Fibroblast of mammary gland (primary cell): ENCODE results near the gene SPRN.
A peak's percentile ranks its signal among the peaks of the same experiment; 100 is the strongest.
"Not testable (repeated sequence)": the region's sequence is repeated elsewhere in the genome, so short reads cannot be mapped to it uniquely, and the experiment has no call there.

Experiments
- DNase-seq: peaks from one replicate; pipeline ENCODE4 v3.0.0-alpha.2; 2010; ENCODE audit warnings: low read depth
- H3K4me3 ChIP-seq: 2 replicates; pipeline ENCODE4 v1.5.1; 2011; ENCODE audit warnings: low read depth, mild to moderate bottlenecking, low read length, moderate library complexity; ENCODE audit not compliant: control insufficient read depth
- TF ChIP-seq, protein P1 (sequence below): conservative IDR thresholded peaks from 2 replicates; pipeline ENCODE4 v1.5.1; 2011; ENCODE audit warnings: low read depth, low read length, inconsistent platforms; ENCODE audit not compliant: control insufficient read depth, insufficient read depth

The SPRN gene

DNA sequence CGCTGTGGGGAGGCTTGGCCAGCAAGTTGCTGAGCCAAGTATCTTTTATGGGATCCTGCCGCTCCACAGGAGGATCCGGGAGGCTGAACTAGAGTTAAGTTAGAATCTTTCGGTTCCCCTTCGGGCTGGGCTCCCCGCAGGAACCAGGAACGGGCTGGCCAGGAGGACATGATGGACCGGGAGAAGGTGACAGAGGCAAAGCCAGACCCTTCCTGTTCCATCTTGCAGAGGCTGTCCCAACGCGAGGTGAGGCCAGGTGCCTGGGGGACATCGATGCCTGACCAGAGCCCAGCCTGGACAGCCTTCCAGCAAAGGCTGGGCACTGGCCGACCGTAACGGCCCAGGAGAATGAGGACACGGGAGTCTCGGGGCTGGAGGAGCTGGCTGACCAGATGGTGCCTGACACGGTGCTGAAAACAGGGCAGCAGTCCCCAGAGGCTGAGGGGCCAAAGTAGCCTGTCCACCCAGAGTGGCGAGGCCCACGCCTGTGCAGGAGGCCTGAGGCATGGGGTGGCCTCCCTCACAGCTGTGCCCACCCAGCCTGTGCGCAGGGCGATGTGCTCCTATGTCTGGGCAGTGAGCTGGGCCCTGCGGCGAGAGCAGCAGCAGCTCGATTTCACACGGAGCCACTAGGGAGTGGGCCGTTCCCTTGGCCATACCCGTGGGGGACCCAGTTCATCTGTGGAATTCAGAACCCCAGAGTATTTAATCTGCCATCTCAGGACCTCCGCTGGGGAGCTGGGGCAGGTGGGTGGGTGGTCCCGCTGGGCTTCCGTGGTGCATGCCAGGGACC, 47.2 kb downstream of the SPRN start:
- TF ChIP-seq, protein P1, sequence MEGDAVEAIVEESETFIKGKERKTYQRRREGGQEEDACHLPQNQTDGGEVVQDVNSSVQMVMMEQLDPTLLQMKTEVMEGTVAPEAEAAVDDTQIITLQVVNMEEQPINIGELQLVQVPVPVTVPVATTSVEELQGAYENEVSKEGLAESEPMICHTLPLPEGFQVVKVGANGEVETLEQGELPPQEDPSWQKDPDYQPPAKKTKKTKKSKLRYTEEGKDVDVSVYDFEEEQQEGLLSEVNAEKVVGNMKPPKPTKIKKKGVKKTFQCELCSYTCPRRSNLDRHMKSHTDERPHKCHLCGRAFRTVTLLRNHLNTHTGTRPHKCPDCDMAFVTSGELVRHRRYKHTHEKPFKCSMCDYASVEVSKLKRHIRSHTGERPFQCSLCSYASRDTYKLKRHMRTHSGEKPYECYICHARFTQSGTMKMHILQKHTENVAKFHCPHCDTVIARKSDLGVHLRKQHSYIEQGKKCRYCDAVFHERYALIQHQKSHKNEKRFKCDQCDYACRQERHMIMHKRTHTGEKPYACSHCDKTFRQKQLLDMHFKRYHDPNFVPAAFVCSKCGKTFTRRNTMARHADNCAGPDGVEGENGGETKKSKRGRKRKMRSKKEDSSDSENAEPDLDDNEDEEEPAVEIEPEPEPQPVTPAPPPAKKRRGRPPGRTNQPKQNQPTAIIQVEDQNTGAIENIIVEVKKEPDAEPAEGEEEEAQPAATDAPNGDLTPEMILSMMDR: no peak

DNA sequence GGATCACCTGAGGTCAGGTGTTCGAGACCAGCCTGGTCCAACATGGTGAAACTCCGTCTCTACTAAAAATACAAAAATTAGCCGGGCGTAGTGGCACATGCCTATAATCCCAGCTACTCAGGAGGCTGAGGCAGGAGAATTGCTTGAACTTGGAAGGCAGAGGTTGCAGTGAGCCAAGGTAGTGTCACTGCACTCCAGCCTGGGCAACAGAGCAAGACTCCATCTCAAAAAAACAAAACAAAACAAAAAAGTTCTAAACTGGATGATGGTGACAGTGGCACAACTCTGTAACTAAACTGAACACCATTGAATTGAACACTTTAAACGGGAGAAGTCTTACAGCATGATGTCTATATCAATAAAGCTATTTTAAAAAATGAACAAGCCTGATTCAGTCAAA, 48.2 kb downstream of the SPRN start:
- not testable (repeated sequence) for DNase-seq, H3K4me3 ChIP-seq

More for the DNA sequence above, 47.2 kb downstream of the SPRN start:
- no peak for DNase-seq
- no peak overlapping the region for H3K4me3 ChIP-seq

DNA sequence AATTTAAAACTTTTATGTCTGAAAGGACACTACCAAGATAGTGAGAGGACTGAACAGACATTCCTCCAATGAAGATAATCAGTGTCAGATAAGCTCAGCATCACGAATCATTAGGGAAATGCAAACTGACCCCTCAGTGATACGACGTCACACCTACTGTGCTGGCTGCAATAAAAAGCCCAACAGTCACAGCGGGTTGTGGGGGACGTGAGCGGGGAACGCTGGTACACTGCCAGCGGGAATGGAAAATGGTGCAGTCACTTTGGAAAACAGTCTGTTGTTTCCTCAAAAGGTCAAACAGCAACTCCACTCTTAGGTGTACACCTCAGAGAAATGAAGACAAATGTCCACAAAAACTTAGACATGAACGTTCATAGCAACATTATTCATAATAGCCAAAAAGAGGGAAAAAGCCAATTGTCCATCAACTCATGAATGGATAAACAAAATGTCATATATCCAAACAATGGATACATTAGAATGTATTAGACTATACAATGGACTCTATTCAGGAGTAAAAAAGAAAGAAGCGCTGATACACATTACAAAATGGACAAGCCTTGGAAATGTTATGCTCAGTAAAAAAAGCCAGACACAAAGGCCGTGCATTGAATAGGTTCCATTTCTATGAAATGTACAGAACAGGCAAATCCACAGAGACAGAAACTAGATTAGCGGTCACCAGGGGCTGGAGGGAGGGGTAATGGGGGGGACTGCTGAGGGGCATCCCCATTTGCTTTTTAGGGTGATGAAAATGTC, 48.9 kb downstream of the SPRN start:
- DNase-seq: no peak
- no peak overlapping the region for H3K4me3 ChIP-seq
- TF ChIP-seq, protein P1: no peak

DNA sequence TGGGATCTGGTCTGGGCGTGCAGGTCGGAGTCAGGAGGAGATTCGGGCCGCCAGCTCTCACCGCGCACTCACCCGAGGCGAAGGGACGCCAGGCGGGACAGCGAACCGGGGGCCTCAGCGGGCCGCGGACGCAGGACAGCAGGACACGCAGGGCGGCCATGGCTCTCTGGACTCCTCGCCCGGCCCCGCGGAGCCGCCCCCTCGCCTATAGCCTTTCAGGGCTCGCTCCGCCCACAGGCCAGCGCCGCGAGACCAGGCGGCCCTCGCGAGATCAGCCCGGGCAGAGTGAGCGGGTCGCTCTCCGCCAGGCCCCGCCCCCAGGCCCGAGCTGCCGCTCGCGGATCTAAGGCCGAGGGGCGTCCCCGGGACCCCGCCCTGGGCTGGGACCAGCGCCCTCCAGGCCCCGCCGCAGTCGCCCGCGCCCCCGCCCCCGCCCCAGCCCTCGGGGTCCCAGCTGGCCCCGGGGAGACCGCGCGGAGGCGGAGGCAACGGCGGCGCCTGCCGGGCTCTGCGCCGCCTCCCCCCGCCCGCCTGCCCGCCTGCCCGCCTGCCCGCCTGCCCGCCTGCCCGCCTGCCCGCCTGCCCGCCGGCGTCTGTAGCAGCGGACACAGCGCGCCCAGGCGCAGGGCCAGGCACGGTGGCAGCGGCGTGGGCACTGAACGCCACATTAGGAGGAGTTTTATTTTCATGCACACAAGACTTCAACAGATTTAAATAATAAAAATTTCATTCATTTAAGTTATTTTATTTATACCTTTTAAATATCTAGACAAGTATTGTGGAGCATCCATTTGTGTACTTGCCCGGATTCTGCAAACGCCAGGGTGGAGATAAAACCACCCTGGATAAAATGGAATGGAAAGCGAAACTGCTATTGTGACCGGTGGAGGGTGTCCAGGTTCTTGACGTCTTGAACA, 51.0 kb downstream of the SPRN start, which contains the start of gene ECHS1:
Gene ECHS1, minus strand, starts transcription at position 181 of the 917 bp plus-strand sequence. Its CDS starts 21 bp downstream, at position 160.
- peak within 1 kb of the TSS; percentile 73 for H3K4me3 ChIP-seq
- TF ChIP-seq, protein P1: no peak

DNA sequence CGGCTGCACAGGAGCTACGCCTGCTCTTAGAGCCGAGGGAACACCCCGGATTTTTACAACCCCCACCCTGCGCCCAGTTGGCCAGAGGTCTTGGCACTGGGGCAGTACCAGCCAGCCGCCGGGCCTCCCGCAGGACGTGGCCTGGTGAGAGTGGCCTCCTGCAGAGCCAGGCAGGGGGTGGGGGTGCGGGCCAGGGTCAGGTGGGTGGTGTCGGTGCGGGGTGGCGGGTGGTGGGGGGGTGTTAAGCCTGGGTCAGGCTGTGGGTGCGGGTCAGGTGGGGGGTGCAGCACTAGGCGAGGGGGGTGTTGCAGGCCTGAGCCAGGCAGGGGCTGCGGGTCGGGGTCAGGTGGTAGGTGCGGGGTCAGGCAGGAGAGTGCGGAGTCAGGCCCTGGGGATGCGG, 51.9 kb downstream of the SPRN start:
- H3K4me3 ChIP-seq: peak overlapping the region; percentile 73
- no peak for DNase-seq
- TF ChIP-seq, protein P1: no peak

More for the DNA sequence above, 51.0 kb downstream of the SPRN start, which contains the start of gene ECHS1:
- DNase-seq: peak; percentile 84
